GM12801 (cell line): ENCODE data around the gene ARFGAP1.

Experiments used
- CTCF ChIP-seq: IDR thresholded peaks from one replicate; pipeline ENCODE4 v1.5.1; 2011; ENCODE audit warnings: control low read depth; ENCODE audit not compliant: insufficient read length; ENCODE audit errors: extremely low read depth

ARFGAP1 gene

GRCh38 chr20:63277466-63278272, 5.1 kb downstream of the ARFGAP1 start:
- no peak for TF ChIP-seq CTCF

GRCh38 chr20:63278661-63279060, 6.0 kb downstream of the ARFGAP1 start:
- no peak for TF ChIP-seq CTCF

- TF ChIP-seq CTCF: no peak
These were observed 7.3 kb downstream of the ARFGAP1 start for GRCh38 chr20:63279931-63280330.

GRCh38 chr20:63280371-63280770, 7.8 kb downstream of the ARFGAP1 start:
- no peak for TF ChIP-seq CTCF

- TF ChIP-seq CTCF: no peak
These were observed 8.4 kb downstream of the ARFGAP1 start for GRCh38 chr20:63280929-63281545.

GRCh38 chr20:63281742-63282665, 9.4 kb downstream of the ARFGAP1 start:
- no peak for TF ChIP-seq CTCF

- TF ChIP-seq CTCF: no peak
These were observed 10.3 kb downstream of the ARFGAP1 start for GRCh38 chr20:63282946-63283345.
